GM12875 (cell line): ENCODE measurements around the gene RELN.

Source experiments
- H3K4me3 ChIP-seq: one replicate; pipeline ENCODE4 v1.5.1; 2011; ENCODE audit warnings: low read depth, low read length, control low read depth
- TF ChIP-seq, protein P1 (sequence below): IDR thresholded peaks from 2 replicates; pipeline ENCODE4 v1.5.1; 2011; ENCODE audit warnings: low read depth, mild to moderate bottlenecking, control low read depth, inconsistent platforms, low read length, moderate library complexity, borderline replicate concordance; ENCODE audit not compliant: insufficient read depth

The RELN gene

DNA sequence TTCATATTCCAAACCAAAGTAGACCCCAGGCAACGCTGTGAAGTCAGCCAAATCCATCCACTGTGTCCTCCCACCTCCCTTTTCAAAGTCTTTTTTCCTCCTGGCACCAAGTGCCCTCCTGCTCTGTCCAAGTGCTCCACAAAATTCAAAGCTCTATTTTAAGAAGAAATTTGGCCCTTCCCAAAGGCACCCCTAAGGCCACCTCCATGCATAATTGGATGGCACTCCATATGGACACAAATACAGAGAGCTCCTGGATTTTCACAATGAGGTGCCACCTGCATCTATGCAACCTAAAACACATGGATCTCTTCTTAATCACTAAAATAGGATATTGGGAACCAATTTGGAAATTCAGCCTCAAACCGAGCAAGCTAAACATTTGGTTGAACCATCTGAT lies 121.6 kb downstream of the RELN start:
- no peak overlapping the region for H3K4me3 ChIP-seq
- TF ChIP-seq, protein P1, sequence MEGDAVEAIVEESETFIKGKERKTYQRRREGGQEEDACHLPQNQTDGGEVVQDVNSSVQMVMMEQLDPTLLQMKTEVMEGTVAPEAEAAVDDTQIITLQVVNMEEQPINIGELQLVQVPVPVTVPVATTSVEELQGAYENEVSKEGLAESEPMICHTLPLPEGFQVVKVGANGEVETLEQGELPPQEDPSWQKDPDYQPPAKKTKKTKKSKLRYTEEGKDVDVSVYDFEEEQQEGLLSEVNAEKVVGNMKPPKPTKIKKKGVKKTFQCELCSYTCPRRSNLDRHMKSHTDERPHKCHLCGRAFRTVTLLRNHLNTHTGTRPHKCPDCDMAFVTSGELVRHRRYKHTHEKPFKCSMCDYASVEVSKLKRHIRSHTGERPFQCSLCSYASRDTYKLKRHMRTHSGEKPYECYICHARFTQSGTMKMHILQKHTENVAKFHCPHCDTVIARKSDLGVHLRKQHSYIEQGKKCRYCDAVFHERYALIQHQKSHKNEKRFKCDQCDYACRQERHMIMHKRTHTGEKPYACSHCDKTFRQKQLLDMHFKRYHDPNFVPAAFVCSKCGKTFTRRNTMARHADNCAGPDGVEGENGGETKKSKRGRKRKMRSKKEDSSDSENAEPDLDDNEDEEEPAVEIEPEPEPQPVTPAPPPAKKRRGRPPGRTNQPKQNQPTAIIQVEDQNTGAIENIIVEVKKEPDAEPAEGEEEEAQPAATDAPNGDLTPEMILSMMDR = no peak

DNA sequence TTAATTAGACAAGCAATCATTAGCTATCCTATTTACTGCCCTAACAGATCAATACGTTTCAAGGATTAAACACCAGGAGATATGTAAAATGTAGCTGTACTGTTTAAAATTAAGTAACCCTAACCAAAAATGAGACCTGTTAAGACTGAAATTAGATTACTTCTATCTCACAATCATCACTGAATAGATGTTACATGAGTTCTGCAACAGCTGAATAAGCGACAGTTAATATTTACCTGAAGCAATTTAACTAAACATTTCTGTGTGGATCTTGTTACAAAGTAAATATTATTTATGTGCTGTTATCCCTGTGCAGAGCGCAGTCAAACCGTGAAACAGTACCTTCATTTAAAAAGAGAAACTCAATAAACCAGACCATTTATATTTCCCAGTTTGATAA lies 122.5 kb downstream of the RELN start:
- TF ChIP-seq, protein P1 = no peak
- H3K4me3 ChIP-seq = no peak overlapping the region

DNA sequence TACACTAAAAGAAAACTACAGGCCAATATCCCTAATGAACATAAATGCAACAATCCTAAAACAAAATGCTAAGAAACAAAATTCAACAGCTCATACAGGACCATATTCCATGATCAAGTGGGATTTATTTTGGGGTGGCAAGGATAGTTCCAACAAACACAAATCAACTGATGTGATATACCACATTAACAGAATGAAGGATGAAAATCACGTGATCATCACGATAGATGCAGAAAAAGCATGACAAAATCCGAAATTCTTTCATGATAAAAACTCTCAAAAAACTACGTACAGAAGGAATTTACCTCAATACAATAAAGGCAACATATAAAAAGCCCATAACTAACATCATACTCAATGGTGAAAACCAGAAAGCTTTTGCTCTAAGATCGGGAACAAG lies 124.0 kb downstream of the RELN start:
- TF ChIP-seq, protein P1 = no peak

DNA sequence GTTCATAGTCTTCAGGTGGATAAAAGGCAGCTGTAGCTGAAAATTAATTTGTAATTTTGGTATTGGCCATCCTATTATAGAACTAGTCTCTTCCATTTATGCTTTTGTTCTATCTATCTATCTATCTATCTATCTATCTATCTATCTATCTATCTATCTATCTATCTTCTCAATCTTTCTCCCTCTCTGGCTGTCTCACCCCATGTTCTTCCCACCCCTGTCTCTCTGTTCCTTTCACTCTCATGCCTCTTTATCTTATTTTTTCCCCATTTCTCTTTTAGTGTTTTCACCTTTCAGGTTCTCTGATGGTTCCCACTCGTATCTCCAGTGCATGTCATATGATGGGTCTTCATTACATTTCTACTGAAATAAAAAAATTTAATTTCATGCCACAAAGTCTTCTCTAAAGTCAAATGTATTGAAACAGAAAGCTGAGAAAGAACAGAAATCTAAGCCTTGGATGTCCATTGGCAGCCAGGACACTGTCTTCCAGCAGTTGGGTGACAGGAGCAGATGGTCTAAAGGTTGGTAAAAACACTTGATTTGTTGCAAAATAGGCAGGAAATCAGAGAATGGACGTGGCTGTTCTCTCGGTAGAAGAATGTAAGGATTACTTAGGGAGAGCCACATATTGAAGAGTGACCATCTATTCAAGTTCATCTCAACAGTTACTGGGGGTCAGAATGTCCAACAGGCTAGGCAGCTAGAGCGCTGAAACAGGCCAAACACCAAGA lies 127.0 kb downstream of the RELN start:
- TF ChIP-seq, protein P1 = no peak
- no peak overlapping the region for H3K4me3 ChIP-seq

More for the DNA sequence above, 124.0 kb downstream of the RELN start:
- no peak overlapping the region for H3K4me3 ChIP-seq

DNA sequence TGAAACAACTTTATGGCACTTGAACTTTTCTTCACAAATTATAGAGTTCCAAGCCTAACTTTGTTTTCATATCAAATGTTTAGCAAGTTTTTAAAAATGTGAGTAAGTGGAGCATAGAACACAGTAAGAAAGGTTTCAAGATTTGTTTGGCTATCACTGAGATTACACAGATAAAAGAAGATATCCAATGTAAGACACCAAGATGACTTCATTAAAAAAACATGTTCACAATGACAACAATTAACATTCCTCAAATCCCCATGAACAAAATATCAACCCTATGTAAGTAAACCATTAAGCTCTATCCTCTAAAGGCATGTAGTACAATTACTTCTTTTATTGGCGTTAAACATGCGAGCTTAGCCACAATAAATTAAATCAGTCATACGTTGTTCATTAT lies 129.7 kb downstream of the RELN start:
- TF ChIP-seq, protein P1 = no peak
- no peak overlapping the region for H3K4me3 ChIP-seq

DNA sequence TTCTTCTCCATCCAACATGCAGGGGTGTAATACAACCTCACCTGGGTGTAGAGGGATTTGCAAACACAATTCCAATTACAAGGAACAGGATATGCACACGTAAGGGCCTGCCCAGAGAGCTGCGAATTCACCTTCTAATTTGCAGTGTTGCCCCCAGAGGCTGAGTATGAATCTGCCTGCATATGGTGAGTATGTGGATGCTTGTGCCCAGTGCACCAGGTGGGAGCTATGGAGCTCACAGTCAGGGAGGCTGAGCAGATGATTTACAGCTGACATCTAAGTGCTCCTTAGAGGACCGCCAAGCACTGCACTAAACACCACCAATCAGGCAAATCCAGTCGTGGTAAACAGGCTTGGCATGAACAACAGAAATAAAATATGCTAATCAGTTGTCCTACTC lies 132.0 kb downstream of the RELN start:
- TF ChIP-seq, protein P1 = no peak
- H3K4me3 ChIP-seq = no peak overlapping the region

DNA sequence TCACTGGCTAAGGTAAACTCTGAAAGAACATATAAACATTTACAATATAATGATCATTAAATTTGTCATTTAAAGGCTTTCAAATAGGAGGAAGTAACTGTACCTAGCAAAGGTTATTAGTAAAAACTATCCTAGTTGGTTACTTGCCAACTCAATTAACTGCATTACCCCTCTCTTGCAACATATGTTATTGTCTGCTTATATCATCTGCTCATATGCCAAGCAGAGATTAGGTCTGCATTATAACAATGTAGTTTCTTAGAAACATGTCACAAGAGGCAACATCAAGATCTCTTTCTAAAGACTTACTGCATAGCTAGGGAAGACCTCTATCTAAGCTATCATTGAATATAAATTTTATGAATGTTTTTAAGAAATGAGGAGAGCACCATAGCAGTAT lies 132.5 kb downstream of the RELN start:
- H3K4me3 ChIP-seq = no peak overlapping the region
- TF ChIP-seq, protein P1 = no peak
